A549 (cell line): ENCODE measurements around the gene OR10AD1.

Experiments
- BHLHE40 ChIP-seq: IDR thresholded peaks from 2 replicates; pipeline ENCODE4 v1.6.1; 2012; ENCODE audit warnings: low read depth, low read length, inconsistent platforms
- CBX2 ChIP-seq: fragments of 200-600 bp; sonication (generic); IDR thresholded peaks from 2 replicates; pipeline ENCODE4 v1.6.1; 2016; ENCODE audit warnings: low read depth, mild to moderate bottlenecking, borderline replicate concordance
- CTCF ChIP-seq: fragments of >200 bp; sonication (Bioruptor Twin); formaldehyde crosslinking; IDR thresholded peaks from 3 replicates; pipeline ENCODE4 v1.5.1; 2016
- E2F6 ChIP-seq: IDR thresholded peaks from 2 replicates; pipeline ENCODE4 v1.6.1; 2012; ENCODE audit warnings: low read depth, borderline replicate concordance
- MAX ChIP-seq: IDR thresholded peaks from 2 replicates; pipeline ENCODE4 v1.6.1; 2012
- NR3C1 ChIP-seq: fragments of >200 bp; sonication (Bioruptor Twin); formaldehyde crosslinking; IDR thresholded peaks from 3 replicates; pipeline ENCODE4 v1.6.1; 2017

- TF ChIP-seq NR3C1 (no peak), CTCF (no peak), MAX (no peak), E2F6 (no peak), BHLHE40 (no peak), CBX2 (no peak)
Measured at GRCh38 chr12:48192861-48193260, 10.2 kb downstream of the OR10AD1 start.
